Breast epithelium (tissue), 4 donors: ENCODE measurements around the gene PHKA2. TPM values are rescaled to one million over a fixed set of nuclear protein-coding genes. Genes with fewer than 3 reads are reported as not detected.

Source experiments
- DNase-seq, 2 donors: peaks; one replicate each; pipeline ENCODE4 v3.0.0-alpha.2; 2019; ENCODE audit warnings: low spot score in 2 of 2
- H3K27ac ChIP-seq, 2 donors: fragments of 200-600 bp; sonication (generic) in 1 of 2; one replicate each; pipeline ENCODE4 v1.5.1; 2016 to 2019; ENCODE audit warnings: mild to moderate bottlenecking in 1 of 2
- H3K27me3 ChIP-seq, 2 donors: fragments of 200-600 bp; sonication (generic) in 1 of 2; one replicate each; pipeline versions ENCODE4 v1.5.1 to v1.6.0; 2017 to 2019; ENCODE audit warnings: control low read depth in 1 of 2, mild to moderate bottlenecking in 1 of 2
- H3K36me3 ChIP-seq: fragments of 200-600 bp; one replicate; pipeline ENCODE4 v1.5.1; 2019
- H3K4me1 ChIP-seq, 2 donors: fragments of 200-600 bp; sonication (generic); one replicate each; pipeline ENCODE4 v1.5.1; 2016 to 2019; ENCODE audit warnings: control low read depth in 1 of 2
- H3K4me3 ChIP-seq, 3 donors: fragments of 200-600 bp; sonication (generic); 1 replicate in 2 of 3; 2 replicates in 1 of 3; pipeline ENCODE4 v1.5.1; 2016 to 2019; ENCODE audit warnings: mild to moderate bottlenecking in 3 of 3, moderate library complexity in 2 of 3
- H3K9me3 ChIP-seq, 2 donors: fragments of 200-600 bp; sonication (generic) in 1 of 2; one replicate each; pipeline ENCODE4 v1.5.1; 2016 to 2019; ENCODE audit warnings: control low read depth in 1 of 2
- CTCF ChIP-seq, 3 donors: fragments of 450-650 bp; IDR thresholded peaks; one replicate each; pipeline ENCODE4 v1.5.1; 2016 to 2017; ENCODE audit warnings: antibody characterized with exemption in 3 of 3, mild to moderate bottlenecking in 3 of 3, moderate library complexity in 3 of 3
- POLR2A ChIP-seq: fragments of 450-650 bp; IDR thresholded peaks from one replicate; pipeline ENCODE4 v1.6.1; 2016; ENCODE audit warnings: antibody characterized with exemption, mild to moderate bottlenecking, moderate library complexity
- POLR2AphosphoS5 ChIP-seq, 3 donors: sonication (generic); formaldehyde crosslinking; IDR thresholded peaks; one replicate each; pipeline ENCODE4 v1.6.1; 2017; ENCODE audit warnings: antibody characterized with exemption in 3 of 3
- intact Hi-C: fragments of 100-400 bp; cut with DNase I; formaldehyde crosslinking; loops from one replicate; pipeline ENCODE4 v1.15.1; 2023; ENCODE audit warnings: low total_unique reads
- total RNA-seq, 3 donors: library from RNA; depleted of rRNA; stranded (reverse); fragments of >200 nt; gene quantifications; one replicate each; pipeline ENCODE4 v1.1.0, GENCODE V29; 2016

The PHKA2 gene
- total RNA-seq, 3 donors from 2014 or later: 22.7 to 27.1 (median 25.6) TPM

- Histone ChIP-seq H3K4me3 (peak overlapping the region; percentile 34 to 65 (median 46)), H3K27ac (peak overlapping the region; percentile 67 to 87), H3K27me3 (peaks cover 0 to 35% of the 10 kb centered on the region in 2 donors), H3K9me3 (no peaks in the 10 kb centered on the region), H3K36me3 (no peaks in the 10 kb centered on the region), H3K4me1 (peaks cover 0 to 5% of the 10 kb centered on the region in 2 donors)
- intact Hi-C loops: no loop called here
- no peak for DNase-seq
- TF ChIP-seq POLR2A (no peak), POLR2AphosphoS5 (IDR thresholded peaks at IDR 0.05) (no peak), CTCF (IDR thresholded peaks at IDR 0.05) (peak in 1 of 3 donors; percentile 20)
Measured at GRCh38 chrX:18885328-18886004, 98.4 kb downstream of the PHKA2 start.

GRCh38 chrX:18884916-18885315 lies 99.0 kb downstream of the PHKA2 start:
- no peak for DNase-seq
- H3K36me3 ChIP-seq: no peaks in the 10 kb centered on the region
- intact Hi-C loops: no loop called here
- no peak overlapping the region for H3K4me3 ChIP-seq
- TF ChIP-seq POLR2AphosphoS5 (IDR thresholded peaks at IDR 0.05) (no peak), CTCF (IDR thresholded peaks at IDR 0.05) (no peak), POLR2A (no peak)
- H3K27me3 ChIP-seq: peaks cover 0 to 31% of the 10 kb centered on the region in 2 donors
- H3K4me1 ChIP-seq: peaks cover 0 to 5% of the 10 kb centered on the region in 2 donors
- no peaks in the 10 kb centered on the region for H3K9me3 ChIP-seq
- H3K27ac ChIP-seq: no peak overlapping the region

- peaks cover 0 to 5% of the 10 kb centered on the region in 2 donors for H3K4me1 ChIP-seq
- DNase-seq: no peak
- no peak overlapping the region for H3K4me3 ChIP-seq
- no peak overlapping the region for H3K27ac ChIP-seq
- intact Hi-C loops: no loop called here
- TF ChIP-seq POLR2AphosphoS5 (IDR thresholded peaks at IDR 0.05) (no peak), POLR2A (no peak)
- no peaks in the 10 kb centered on the region for H3K36me3 ChIP-seq
- peaks cover 0 to 34% of the 10 kb centered on the region in 2 donors for H3K27me3 ChIP-seq
- H3K9me3 ChIP-seq: no peaks in the 10 kb centered on the region
Measured at GRCh38 chrX:18883961-18884765, 99.8 kb downstream of the PHKA2 start.

- no peak overlapping the region for H3K4me3 ChIP-seq
- H3K9me3 ChIP-seq: no peaks in the 10 kb centered on the region
- intact Hi-C loops: no loop called here
- peaks cover 0 to 5% of the 10 kb centered on the region in 2 donors for H3K4me1 ChIP-seq
- H3K36me3 ChIP-seq: no peaks in the 10 kb centered on the region
- TF ChIP-seq POLR2A: no peak
- no peak for TF ChIP-seq POLR2AphosphoS5 (IDR thresholded peaks at IDR 0.05)
- TF ChIP-seq CTCF (IDR thresholded peaks at IDR 0.05): no peak
- H3K27ac ChIP-seq: no peak overlapping the region
- peaks cover 0 to 41% of the 10 kb centered on the region in 2 donors for H3K27me3 ChIP-seq
- DNase-seq: no peak
Measured at GRCh38 chrX:18883234-18883960, 100.5 kb downstream of the PHKA2 start.

GRCh38 chrX:18879144-18879543 lies 104.8 kb downstream of the PHKA2 start:
- Histone ChIP-seq H3K9me3 (no peaks in the 10 kb centered on the region), H3K4me3 (no peak overlapping the region), H3K36me3 (no peaks in the 10 kb centered on the region), H3K27me3 (peaks cover 0 to 41% of the 10 kb centered on the region in 2 donors), H3K27ac (no peak overlapping the region), H3K4me1 (no peaks in the 10 kb centered on the region)
- intact Hi-C loops: no loop called here
- no peak for DNase-seq
- TF ChIP-seq CTCF (IDR thresholded peaks at IDR 0.05) (no peak), POLR2A (no peak), POLR2AphosphoS5 (IDR thresholded peaks at IDR 0.05) (no peak)
